Left lung (tissue), 14 donors: Measurements from ENCODE around the gene MAP3K7CL. TPM values are rescaled to one million over a fixed set of nuclear protein-coding genes. Genes with fewer than 3 reads are reported as not detected.
A peak's percentile ranks its signal among the peaks of the same experiment; 100 is the strongest.

Experiments
- ATAC-seq: fragments of 200-7000 bp; cut with Tn5 transposase; one replicate; pipeline ENCODE4 v1.9.1; 2020; ENCODE audit warnings: moderate library complexity
- DNase-seq, 4 donors: peaks; one replicate each; pipeline ENCODE4 v3.0.0-alpha.2; 2013 to 2020
- H3K27ac ChIP-seq, 2 donors: fragments of 200-600 bp; sonication (generic) in 1 of 2; one replicate each; pipeline versions ENCODE4 v1.5.0 to v1.8.0; 2020 to 2021
- H3K27me3 ChIP-seq, 2 donors: fragments of 200-600 bp; sonication (generic) in 1 of 2; one replicate each; pipeline versions ENCODE4 v1.5.0 to v1.8.0; 2020 to 2021
- H3K36me3 ChIP-seq, 2 donors: fragments of 200-600 bp; sonication (generic) in 1 of 2; one replicate each; pipeline versions ENCODE4 v1.5.0 to v1.8.0; 2020 to 2021
- H3K4me1 ChIP-seq, 2 donors: fragments of 200-600 bp; one replicate each; pipeline ENCODE4 v1.8.0; 2021
- H3K4me3 ChIP-seq, 2 donors: fragments of 200-600 bp; sonication (generic) in 1 of 2; one replicate each; pipeline versions ENCODE4 v1.5.0 to v1.8.0; 2020 to 2021; ENCODE audit warnings: mild to moderate bottlenecking in 1 of 2
- H3K9me3 ChIP-seq, 2 donors: fragments of 200-600 bp; sonication (generic) in 1 of 2; one replicate each; pipeline versions ENCODE4 v1.5.0 to v1.8.0; 2020 to 2021
- intact Hi-C, 2 donors: fragments of 100-400 bp; cut with DNase I; formaldehyde crosslinking; loops; one replicate each; pipeline versions ENCODE4 v1.11.2 to v1.14.2; 2022
- long read RNA-seq, 12 donors: library from polyadenylated mRNA in 2 of 12; unstranded in 2 of 12; transcript quantifications; one replicate each; pipeline ENCODE4 v2.0.0 and lab custom pipeline, GENCODE V29; 2019 to 2026
- polyA plus RNA-seq, 6 donors: library from polyadenylated mRNA; unstranded; fragments of 120-200 nt; gene quantifications; one replicate each; pipeline ENCODE4 v1.2.1, GENCODE V29; 2013; ENCODE audit not compliant: insufficient read length in 6 of 6
- total RNA-seq, 2 donors: library from RNA; stranded (reverse); fragmentation: NEBNext Ultra II Directional; extraction: Animal tissue kit (Norgen Biotek cat#: 25700); gene quantifications; one replicate each; pipeline ENCODE4 v1.2.1, GENCODE V29; 2021
- TF ChIP-seq, protein P1 (sequence below), 2 donors: fragments of 200-600 bp; sonication (generic) in 1 of 2; IDR thresholded peaks; one replicate each; pipeline versions ENCODE4 v1.5.0 to v1.8.0; 2021; ENCODE audit warnings: antibody characterized with exemption in 2 of 2
- donor health status: DM: no; HTN: yes; CAD: no.
- donor health status: DM: no; HTN: no; CAD: no.

Gene MAP3K7CL, protein sequence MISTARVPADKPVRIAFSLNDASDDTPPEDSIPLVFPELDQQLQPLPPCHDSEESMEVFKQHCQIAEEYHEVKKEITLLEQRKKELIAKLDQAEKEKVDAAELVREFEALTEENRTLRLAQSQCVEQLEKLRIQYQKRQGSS
- total RNA-seq, result 1 to 10 TPM; 5.0 to 7.7 TPM
- 1 to 10 TPM; 5.2 to 8.5 (median 6.8) TPM for polyA plus RNA-seq
- long read RNA-seq, donor 1, partial matches to known transcripts, result 0 of 1 reads
- long read RNA-seq, donor 1, other reads (novel, unspliced or antisense), result 0 of 1 reads
- long read RNA-seq, donor 2, result 0 reads
- long read RNA-seq, donor 3, result 0 reads
- long read RNA-seq, donor 4, partial matches to known transcripts, result 0 of 4 reads
- long read RNA-seq, donor 4, other reads (novel, unspliced or antisense), result 0 of 4 reads
- long read RNA-seq, donor 5, partial matches to known transcripts, result 0 of 1 reads
- long read RNA-seq, donor 5, other reads (novel, unspliced or antisense), result 0 of 1 reads
- long read RNA-seq, donor 6, partial matches to known transcripts, result 0 of 2 reads
- long read RNA-seq, donor 6, other reads (novel, unspliced or antisense), result 0 of 2 reads
- long read RNA-seq, donor 7, result 0 reads
- long read RNA-seq, donor 8, result 0 reads
- long read RNA-seq, donor 9, result 0 reads
- long read RNA-seq, donor 10, partial matches to known transcripts, result 2 of 5 reads
- long read RNA-seq, donor 10, other reads (novel, unspliced or antisense), result 2 of 5 reads
- long read RNA-seq, donor 11, result 0 reads
- long read RNA-seq, donor 12, partial matches to known transcripts, result 0 of 1 reads
- long read RNA-seq, donor 12, other reads (novel, unspliced or antisense), result 0 of 1 reads

GRCh38 chr21:29130270-29130969 is at the start of gene MAP3K7CL:
Gene MAP3K7CL, plus strand, starts transcription at chr21:29130644. Its CDS starts 2,701 bp downstream, at chr21:29133345.
- intact Hi-C loops, result no loop called here
- peak; percentile 80 for ATAC-seq

DNA sequence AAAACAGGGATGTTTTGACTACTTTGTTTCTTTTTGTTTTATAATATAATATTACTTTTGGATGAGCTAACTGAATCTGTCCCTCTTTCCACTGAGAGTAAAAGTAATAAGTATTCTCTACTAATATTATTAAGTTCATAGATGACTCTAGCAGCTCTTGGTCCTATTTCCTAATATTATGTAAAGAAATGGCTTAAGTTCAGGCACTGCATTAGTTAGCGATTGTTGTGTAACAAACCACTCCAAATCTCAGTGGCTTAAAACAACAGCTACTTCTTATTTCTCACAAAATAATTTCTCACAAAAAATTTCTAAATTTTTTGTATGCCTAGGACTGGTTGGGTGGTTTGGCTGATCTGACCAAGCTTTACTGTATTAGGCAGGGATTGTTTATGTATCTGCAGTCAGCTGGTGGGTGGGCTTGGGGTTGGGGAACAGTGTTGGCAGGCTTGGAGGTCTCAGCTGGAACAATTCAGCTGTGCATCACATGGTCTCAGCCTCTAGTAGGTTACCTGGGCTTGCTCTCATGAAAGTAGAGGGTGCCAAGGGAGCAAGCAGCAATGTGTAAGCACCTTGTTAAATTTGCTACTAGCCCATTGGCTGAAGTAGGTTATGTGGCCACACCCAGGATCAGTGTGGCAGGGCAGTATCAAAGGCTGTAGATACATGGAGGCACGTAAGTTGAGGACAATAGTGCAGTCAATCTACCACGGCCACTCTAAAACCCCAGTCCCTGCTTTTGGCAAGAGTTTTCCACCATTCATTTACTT is 48.2 kb upstream of the MAP3K7CL start:
- TF ChIP-seq, protein P1, sequence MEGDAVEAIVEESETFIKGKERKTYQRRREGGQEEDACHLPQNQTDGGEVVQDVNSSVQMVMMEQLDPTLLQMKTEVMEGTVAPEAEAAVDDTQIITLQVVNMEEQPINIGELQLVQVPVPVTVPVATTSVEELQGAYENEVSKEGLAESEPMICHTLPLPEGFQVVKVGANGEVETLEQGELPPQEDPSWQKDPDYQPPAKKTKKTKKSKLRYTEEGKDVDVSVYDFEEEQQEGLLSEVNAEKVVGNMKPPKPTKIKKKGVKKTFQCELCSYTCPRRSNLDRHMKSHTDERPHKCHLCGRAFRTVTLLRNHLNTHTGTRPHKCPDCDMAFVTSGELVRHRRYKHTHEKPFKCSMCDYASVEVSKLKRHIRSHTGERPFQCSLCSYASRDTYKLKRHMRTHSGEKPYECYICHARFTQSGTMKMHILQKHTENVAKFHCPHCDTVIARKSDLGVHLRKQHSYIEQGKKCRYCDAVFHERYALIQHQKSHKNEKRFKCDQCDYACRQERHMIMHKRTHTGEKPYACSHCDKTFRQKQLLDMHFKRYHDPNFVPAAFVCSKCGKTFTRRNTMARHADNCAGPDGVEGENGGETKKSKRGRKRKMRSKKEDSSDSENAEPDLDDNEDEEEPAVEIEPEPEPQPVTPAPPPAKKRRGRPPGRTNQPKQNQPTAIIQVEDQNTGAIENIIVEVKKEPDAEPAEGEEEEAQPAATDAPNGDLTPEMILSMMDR (IDR thresholded peaks at IDR 0.05), result no peak
- ATAC-seq (no peak), DNase-seq (no peak)
- Histone ChIP-seq H3K4me3 (no peak overlapping the region), H3K36me3 (no peaks in the 10 kb centered on the region), H3K27me3 (no peaks in the 10 kb centered on the region), H3K4me1 (peaks cover 20 to 42% of the 10 kb centered on the region in 2 donors), H3K27ac (no peak overlapping the region), H3K9me3 (no peaks in the 10 kb centered on the region)
- intact Hi-C loops, result loop anchor here in 1 of 2 donors (10.0 kb wide), 1 partner anchor 293 kb away; no protein-coding TSS in a partner anchor

More at GRCh38 chr21:29130270-29130969, at the start of gene MAP3K7CL:
- Histone ChIP-seq H3K4me1 (no peaks in the 10 kb centered on the region), H3K9me3 (no peaks in the 10 kb centered on the region), H3K27ac (peak within 1 kb of the TSS in 1 of 2 donors; percentile 42), H3K27me3 (no peaks in the 10 kb centered on the region), H3K36me3 (no peaks in the 10 kb centered on the region), H3K4me3 (no peak within 1 kb of the TSS)
- TF ChIP-seq, protein P1 (IDR thresholded peaks at IDR 0.05), result no peak
- peak in 1 of 4 donors; percentile 50 for DNase-seq

- H3K4me3 ChIP-seq, result no peak overlapping the region
- TF ChIP-seq, protein P1 (IDR thresholded peaks at IDR 0.05), result no peak
- no peak overlapping the region for H3K27ac ChIP-seq
- no peaks in the 10 kb centered on the region for H3K9me3 ChIP-seq
- ATAC-seq (no peak), DNase-seq (no peak)
- H3K27me3 ChIP-seq, result no peaks in the 10 kb centered on the region
- intact Hi-C loops, result loop anchor here in 1 of 2 donors (10.0 kb wide), 1 partner anchor 291 kb away; no protein-coding TSS in a partner anchor
- peaks cover 14 to 35% of the 10 kb centered on the region in 2 donors for H3K4me1 ChIP-seq
- H3K36me3 ChIP-seq, result no peaks in the 10 kb centered on the region
Measured at GRCh38 chr21:29083306-29083705, 47.1 kb upstream of the MAP3K7CL start.

- no peak overlapping the region for H3K4me3 ChIP-seq
- no peak overlapping the region for H3K27ac ChIP-seq
- peaks cover 8 to 26% of the 10 kb centered on the region in 2 donors for H3K4me1 ChIP-seq
- TF ChIP-seq, protein P1 (IDR thresholded peaks at IDR 0.05), result no peak
- no peak for ATAC-seq
- no peaks in the 10 kb centered on the region for H3K27me3 ChIP-seq
- H3K36me3 ChIP-seq, result no peaks in the 10 kb centered on the region
- no peak for DNase-seq
- no peaks in the 10 kb centered on the region for H3K9me3 ChIP-seq
- intact Hi-C loops, result loop anchor here in 1 of 2 donors (10.0 kb wide), 1 partner anchor 290 kb away; no protein-coding TSS in a partner anchor
Measured at GRCh38 chr21:29084372-29084771, 46.1 kb upstream of the MAP3K7CL start.
